ENCODE measurements around the gene THSD7B. TPM values are rescaled to one million over a fixed set of nuclear protein-coding genes. Genes with fewer than 3 reads are reported as not detected.

The THSD7B gene
- total and polyA plus RNA-seq, 2 of the 13 experiments (the other 11 are each of a cell fraction or from before 2014, with no cell fraction given) = 0.02 TPM; not detected in 1

DNA sequence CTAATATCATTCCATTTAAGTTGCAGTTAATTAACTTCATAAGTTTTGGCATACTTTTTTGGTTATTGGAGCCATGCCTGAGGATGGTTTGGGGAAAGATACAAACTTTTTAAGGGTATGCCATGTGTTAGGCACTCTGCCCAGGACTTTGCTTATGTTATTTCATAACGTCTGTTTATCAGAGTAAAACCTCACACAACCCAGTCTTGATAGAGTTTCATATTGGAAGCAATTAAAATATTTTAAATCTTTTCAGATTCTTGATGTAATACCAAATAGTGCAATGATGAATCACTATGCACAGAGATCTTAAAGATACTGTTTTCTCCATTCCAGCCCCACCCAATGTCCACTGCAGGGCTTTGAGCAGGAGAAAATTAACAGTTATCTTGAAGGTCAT lies 669.8 kb downstream of the THSD7B start:
- Histone ChIP-seq H3K4me2 (ENCODE audit: low read depth, low read length) (no peak overlapping the region), H3K9ac (ENCODE audit: insufficient read depth, low read depth, low read length) (no peak overlapping the region), H3K4me3 (replicated peaks in 1 of 3; ENCODE audit: insufficient read depth in 1 of 3, low read depth in 2 of 3, low read length in 3 of 3) (no peak overlapping the region), H3K27me3 (ENCODE audit: control insufficient read depth in 1 of 2, insufficient read depth in 2 of 2, low read length in 2 of 2) (no peaks in the 10 kb centered on the region), H3K9me3 (ENCODE audit: low read length) (no peaks in the 10 kb centered on the region), H2AFZ (ENCODE audit: low read length) (no peak overlapping the region), H3K79me2 (ENCODE audit: insufficient read depth, low read length) (no peaks in the 10 kb centered on the region), H3K4me1 (ENCODE audit: insufficient read depth, low read length) (no peaks in the 10 kb centered on the region), H3K36me3 (replicated peaks in 1 of 2; ENCODE audit: control insufficient read depth in 1 of 2, insufficient read depth in 2 of 2, low read length in 2 of 2) (no peaks in the 10 kb centered on the region), H4K20me1 (ENCODE audit: insufficient read depth, low read length) (no peaks in the 10 kb centered on the region), H3K27ac (ENCODE audit: extremely low read length, insufficient read depth, low read length) (no peak overlapping the region)
- CTCF ChIA-PET (ENCODE audit: low intra/inter-chr PET ratio, low total read pairs) = no interaction called here
- FAIRE-seq (no peak), DNase-seq (ENCODE audit: low spot score) (no peak), ATAC-seq (no peak)
- POLR2A ChIA-PET = no interaction called here
- WGBS (ENCODE audit: low lambda C conversion rate) = 0% methylated on average over 1 of the region's 1 CpG
- BruUV-seq (replicated peaks) = no TSS peak
- intact Hi-C loops (cut with micrococcal nuclease; ENCODE audit: unreplicated experiment) = no loop called here
- in situ Hi-C loops (cut with HindIII; ENCODE audit: extremely low pct_ligation_motif_present, low pct_unique_long_range_greater_than_20kb) = no loop called here
- TF ChIP-seq ZBTB25 (CRISPR knock-in tag; IDR thresholded peaks at IDR 0.05) = no peak
- TF ChIP-seq, protein P1, sequence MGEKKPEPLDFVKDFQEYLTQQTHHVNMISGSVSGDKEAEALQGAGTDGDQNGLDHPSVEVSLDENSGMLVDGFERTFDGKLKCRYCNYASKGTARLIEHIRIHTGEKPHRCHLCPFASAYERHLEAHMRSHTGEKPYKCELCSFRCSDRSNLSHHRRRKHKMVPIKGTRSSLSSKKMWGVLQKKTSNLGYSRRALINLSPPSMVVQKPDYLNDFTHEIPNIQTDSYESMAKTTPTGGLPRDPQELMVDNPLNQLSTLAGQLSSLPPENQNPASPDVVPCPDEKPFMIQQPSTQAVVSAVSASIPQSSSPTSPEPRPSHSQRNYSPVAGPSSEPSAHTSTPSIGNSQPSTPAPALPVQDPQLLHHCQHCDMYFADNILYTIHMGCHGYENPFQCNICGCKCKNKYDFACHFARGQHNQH (CRISPR knock-in tag; IDR thresholded peaks at IDR 0.05) = no peak
- no peak for TF ChIP-seq NCOR1 (IDR thresholded peaks at IDR 0.05; ENCODE audit: borderline replicate concordance, low read length)
- no peak for TF ChIP-seq PAXIP1 (CRISPR knock-in tag; conservative IDR thresholded peaks at IDR 0.05)
- TF ChIP-seq, protein P2, sequence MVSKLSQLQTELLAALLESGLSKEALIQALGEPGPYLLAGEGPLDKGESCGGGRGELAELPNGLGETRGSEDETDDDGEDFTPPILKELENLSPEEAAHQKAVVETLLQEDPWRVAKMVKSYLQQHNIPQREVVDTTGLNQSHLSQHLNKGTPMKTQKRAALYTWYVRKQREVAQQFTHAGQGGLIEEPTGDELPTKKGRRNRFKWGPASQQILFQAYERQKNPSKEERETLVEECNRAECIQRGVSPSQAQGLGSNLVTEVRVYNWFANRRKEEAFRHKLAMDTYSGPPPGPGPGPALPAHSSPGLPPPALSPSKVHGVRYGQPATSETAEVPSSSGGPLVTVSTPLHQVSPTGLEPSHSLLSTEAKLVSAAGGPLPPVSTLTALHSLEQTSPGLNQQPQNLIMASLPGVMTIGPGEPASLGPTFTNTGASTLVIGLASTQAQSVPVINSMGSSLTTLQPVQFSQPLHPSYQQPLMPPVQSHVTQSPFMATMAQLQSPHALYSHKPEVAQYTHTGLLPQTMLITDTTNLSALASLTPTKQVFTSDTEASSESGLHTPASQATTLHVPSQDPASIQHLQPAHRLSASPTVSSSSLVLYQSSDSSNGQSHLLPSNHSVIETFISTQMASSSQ (IDR thresholded peaks at IDR 0.05; ENCODE audit: low read depth) = no peak
- TF ChIP-seq, protein P2 (CRISPR knock-in tag; IDR thresholded peaks at IDR 0.05; ENCODE audit: borderline replicate concordance) = no peak
- TF ChIP-seq ZNF382 (CRISPR knock-in tag; IDR thresholded peaks at IDR 0.05; ENCODE audit: borderline replicate concordance) = no peak
- TF ChIP-seq ZFP1 (CRISPR knock-in tag; IDR thresholded peaks at IDR 0.05) = no peak
- TF ChIP-seq ZNF33A (CRISPR knock-in tag; IDR thresholded peaks at IDR 0.05; ENCODE audit: borderline replicate concordance) = no peak

All from HepG2 (cell line).